Activated naive CD8-positive, alpha-beta T cell treated with anti-CD3 and anti-CD28 coated beads, Interleukin-2, amount 10 ng/mL, durations not matched to agents 7 days and 5 days (primary cell): Measurements from ENCODE around the gene OR6C65. TPM values are rescaled to one million over a fixed set of nuclear protein-coding genes. Genes with fewer than 3 reads are reported as not detected.
"Not testable (repeated sequence)": the region's sequence is repeated elsewhere in the genome, so short reads cannot be mapped to it uniquely, and the experiment has no call there.

Source experiments
- ATAC-seq: fragments of 150-1000 bp; cut with Tn5 transposase; one replicate; pipeline ENCODE4 v1.10.0; 2021; ENCODE audit warnings: low read depth, moderate library complexity
- POLR2A ChIA-PET: fragments of 350-600 bp; sonication (Branson Sonifier 250); formaldehyde crosslinking; loops from one replicate; lab custom pipeline; 2021; ENCODE audit warnings: antibody characterized with exemption; lab: Charles Lee
- DNase-seq: peaks from one replicate; pipeline ENCODE4 v3.0.0; 2021
- H3K27ac Mint-ChIP-seq: one replicate; pipeline ENCODE4 v1.8.0; 2022; ENCODE audit warnings: mild to moderate bottlenecking, mixed read lengths
- H3K27me3 Mint-ChIP-seq: one replicate; pipeline ENCODE4 v1.8.0; 2022; ENCODE audit warnings: mild to moderate bottlenecking, moderate library complexity, mixed read lengths
- H3K36me3 Mint-ChIP-seq: one replicate; pipeline ENCODE4 v1.8.0; 2021; ENCODE audit warnings: mild to moderate bottlenecking, mixed read lengths
- H3K4me1 Mint-ChIP-seq: one replicate; pipeline ENCODE4 v1.8.0; 2021; ENCODE audit warnings: mixed read lengths
- H3K4me3 Mint-ChIP-seq: one replicate; pipeline ENCODE4 v1.8.0; 2022; ENCODE audit warnings: mild to moderate bottlenecking, moderate library complexity, mixed read lengths
- H3K9me3 Mint-ChIP-seq: one replicate; pipeline ENCODE4 v1.8.0; 2021; ENCODE audit warnings: mixed read lengths
- total RNA-seq, 2 experiments: library from RNA; stranded (reverse); gene quantifications; one replicate each; pipeline ENCODE4 v1.2.3, GENCODE V29; 2021

The OR6C65 gene
- total RNA-seq, result not detected

GRCh38 chr12:55400229-55400628, at the start of gene OR6C65:
Gene OR6C65 (plus strand): TSS chr12:55400529. CDS start chr12:55400529, 0 bp downstream.
- Mint-ChIP-seq H3K4me3 (no peak within 1 kb of the TSS), H3K27ac (no peak within 1 kb of the TSS), H3K4me1 (no peaks in the 10 kb centered on the region), H3K36me3 (no peaks in the 10 kb centered on the region), H3K9me3 (no peaks in the 10 kb centered on the region), H3K27me3 (peaks cover 26% of the 10 kb centered on the region)
- ATAC-seq, result no peak
- no peak for DNase-seq
- POLR2A ChIA-PET, result no interaction called here

- peaks cover 12% of the 10 kb centered on the region for H3K27me3 Mint-ChIP-seq
- H3K4me1 Mint-ChIP-seq, H3K4me3 Mint-ChIP-seq, H3K36me3 Mint-ChIP-seq, H3K9me3 Mint-ChIP-seq, ATAC-seq, DNase-seq, H3K27ac Mint-ChIP-seq, POLR2A ChIA-PET: not testable (repeated sequence)
These were observed 45.0 kb upstream of the OR6C65 start for GRCh38 chr12:55355338-55355737.

- ATAC-seq, result no peak
These were observed 37.7 kb upstream of the OR6C65 start, which contains the start of gene OR6C75 for GRCh38 chr12:55362675-55363074. Gene OR6C75 (plus strand): TSS chr12:55362975. CDS start chr12:55365111, 2,136 bp downstream.

GRCh38 chr12:55365086-55365485, 35.2 kb upstream of the OR6C65 start:
- peaks cover 6% of the 10 kb centered on the region for H3K27me3 Mint-ChIP-seq
- no peaks in the 10 kb centered on the region for H3K4me1 Mint-ChIP-seq
- ATAC-seq (no peak), DNase-seq (no peak)
- no peak overlapping the region for H3K27ac Mint-ChIP-seq
- H3K36me3 Mint-ChIP-seq, result no peaks in the 10 kb centered on the region
- POLR2A ChIA-PET, result no interaction called here
- no peaks in the 10 kb centered on the region for H3K9me3 Mint-ChIP-seq
- no peak overlapping the region for H3K4me3 Mint-ChIP-seq

More at GRCh38 chr12:55362675-55363074, 37.7 kb upstream of the OR6C65 start, which contains the start of gene OR6C75:
- H3K27ac Mint-ChIP-seq, result no peak within 1 kb of the TSS
- no peak for DNase-seq
- H3K4me3 Mint-ChIP-seq, result no peak within 1 kb of the TSS
- POLR2A ChIA-PET, result no interaction called here
- no peaks in the 10 kb centered on the region for H3K4me1 Mint-ChIP-seq
- H3K9me3 Mint-ChIP-seq, result no peaks in the 10 kb centered on the region
- H3K36me3 Mint-ChIP-seq, result no peaks in the 10 kb centered on the region
- peaks cover 17% of the 10 kb centered on the region for H3K27me3 Mint-ChIP-seq

GRCh38 chr12:55372521-55372920, 27.8 kb upstream of the OR6C65 start:
- POLR2A ChIA-PET, result no interaction called here
- Mint-ChIP-seq H3K9me3 (no peaks in the 10 kb centered on the region), H3K4me3 (no peak overlapping the region), H3K27me3 (peaks cover 6% of the 10 kb centered on the region), H3K4me1 (no peaks in the 10 kb centered on the region), H3K27ac (no peak overlapping the region), H3K36me3 (no peaks in the 10 kb centered on the region)
- DNase-seq (no peak), ATAC-seq (no peak)

GRCh38 chr12:55385891-55386290, 14.4 kb upstream of the OR6C65 start:
- POLR2A ChIA-PET, result no interaction called here

GRCh38 chr12:55392032-55392795, 8.1 kb upstream of the OR6C65 start:
- H3K4me3 Mint-ChIP-seq, result no peak overlapping the region
- DNase-seq, result no peak

More at GRCh38 chr12:55385891-55386290, 14.4 kb upstream of the OR6C65 start:
- no peak overlapping the region for H3K27ac Mint-ChIP-seq
- no peaks in the 10 kb centered on the region for H3K9me3 Mint-ChIP-seq
- no peak overlapping the region for H3K4me3 Mint-ChIP-seq
- H3K4me1 Mint-ChIP-seq, result no peaks in the 10 kb centered on the region
- no peaks in the 10 kb centered on the region for H3K36me3 Mint-ChIP-seq
- DNase-seq (no peak), ATAC-seq (no peak)
- H3K27me3 Mint-ChIP-seq, result peaks cover 9% of the 10 kb centered on the region

GRCh38 chr12:55396326-55396725, 4.0 kb upstream of the OR6C65 start:
- Mint-ChIP-seq H3K36me3 (no peaks in the 10 kb centered on the region), H3K27me3 (peaks cover 29% of the 10 kb centered on the region), H3K9me3 (no peaks in the 10 kb centered on the region), H3K27ac (no peak overlapping the region), H3K4me1 (no peaks in the 10 kb centered on the region), H3K4me3 (no peak overlapping the region)
- POLR2A ChIA-PET, result no interaction called here
- ATAC-seq (no peak), DNase-seq (no peak)

More at GRCh38 chr12:55392032-55392795, 8.1 kb upstream of the OR6C65 start:
- POLR2A ChIA-PET, result no interaction called here
- Mint-ChIP-seq H3K27ac (no peak overlapping the region), H3K4me1 (no peaks in the 10 kb centered on the region), H3K9me3 (no peaks in the 10 kb centered on the region), H3K27me3 (peaks cover 16% of the 10 kb centered on the region), H3K36me3 (no peaks in the 10 kb centered on the region)
- no peak for ATAC-seq

GRCh38 chr12:55407866-55408265, 7.5 kb downstream of the OR6C65 start:
- no peaks in the 10 kb centered on the region for H3K36me3 Mint-ChIP-seq

GRCh38 chr12:55409133-55409532, 8.8 kb downstream of the OR6C65 start:
- peaks cover 21% of the 10 kb centered on the region for H3K27me3 Mint-ChIP-seq
- H3K27ac Mint-ChIP-seq, DNase-seq, H3K4me3 Mint-ChIP-seq, H3K4me1 Mint-ChIP-seq, H3K9me3 Mint-ChIP-seq, ATAC-seq, H3K36me3 Mint-ChIP-seq, POLR2A ChIA-PET: not testable (repeated sequence)

More at GRCh38 chr12:55407866-55408265, 7.5 kb downstream of the OR6C65 start:
- no peak overlapping the region for H3K27ac Mint-ChIP-seq
- no peak overlapping the region for H3K4me3 Mint-ChIP-seq
- POLR2A ChIA-PET, result no interaction called here
- DNase-seq (no peak), ATAC-seq (no peak)
- H3K4me1 Mint-ChIP-seq, result no peaks in the 10 kb centered on the region
- peaks cover 19% of the 10 kb centered on the region for H3K27me3 Mint-ChIP-seq
- no peaks in the 10 kb centered on the region for H3K9me3 Mint-ChIP-seq

- H3K9me3 Mint-ChIP-seq, H3K4me3 Mint-ChIP-seq, H3K4me1 Mint-ChIP-seq, POLR2A ChIA-PET, ATAC-seq, H3K27ac Mint-ChIP-seq, H3K36me3 Mint-ChIP-seq, DNase-seq: not testable (repeated sequence)
- peaks cover 35% of the 10 kb centered on the region for H3K27me3 Mint-ChIP-seq
These were observed 11.8 kb downstream of the OR6C65 start for GRCh38 chr12:55412138-55412537.

- ATAC-seq, DNase-seq, POLR2A ChIA-PET, H3K4me1 Mint-ChIP-seq, H3K27ac Mint-ChIP-seq, H3K36me3 Mint-ChIP-seq, H3K9me3 Mint-ChIP-seq, H3K4me3 Mint-ChIP-seq: not testable (repeated sequence)
- peaks cover 34% of the 10 kb centered on the region for H3K27me3 Mint-ChIP-seq
These were observed 13.4 kb downstream of the OR6C65 start for GRCh38 chr12:55413498-55414388.

- DNase-seq, H3K9me3 Mint-ChIP-seq, H3K4me3 Mint-ChIP-seq, ATAC-seq, H3K4me1 Mint-ChIP-seq, H3K27ac Mint-ChIP-seq, POLR2A ChIA-PET, H3K36me3 Mint-ChIP-seq: not testable (repeated sequence)
- peaks cover 34% of the 10 kb centered on the region for H3K27me3 Mint-ChIP-seq
These were observed 14.1 kb downstream of the OR6C65 start for GRCh38 chr12:55414396-55414823.
